GM18520 (cell line): ENCODE data around the gene PTPN3.
"Not testable (repeated sequence)": the region's sequence is repeated elsewhere in the genome, so short reads cannot be mapped to it uniquely, and the experiment has no call there.

Experiments used
- ATAC-seq: cut with Tn5 transposase; IDR thresholded peaks from one replicate; pipeline ENCODE4 v1.9.1; 2021; ENCODE audit not compliant: unreplicated experiment

Gene PTPN3

DNA sequence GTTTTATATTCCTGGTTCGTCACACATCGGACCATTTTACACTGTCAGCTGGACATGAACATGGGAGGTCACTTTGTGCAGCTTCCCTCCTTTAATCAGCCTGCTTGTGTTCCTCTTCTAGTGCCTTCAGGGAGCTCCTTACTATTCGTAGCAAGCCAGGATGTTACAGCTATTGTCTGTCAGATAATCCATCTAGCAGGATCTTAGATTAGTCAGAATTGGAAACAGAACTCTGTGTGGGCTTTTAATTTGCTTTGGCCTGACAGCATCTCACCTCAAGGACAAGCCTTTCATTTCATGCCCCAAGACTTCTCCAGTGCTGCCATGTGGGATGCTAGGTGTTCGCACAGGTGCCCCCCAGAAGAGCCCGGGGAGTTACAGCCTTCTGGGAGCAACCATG lies 147.1 kb downstream of the PTPN3 start:
- no peak for ATAC-seq

DNA sequence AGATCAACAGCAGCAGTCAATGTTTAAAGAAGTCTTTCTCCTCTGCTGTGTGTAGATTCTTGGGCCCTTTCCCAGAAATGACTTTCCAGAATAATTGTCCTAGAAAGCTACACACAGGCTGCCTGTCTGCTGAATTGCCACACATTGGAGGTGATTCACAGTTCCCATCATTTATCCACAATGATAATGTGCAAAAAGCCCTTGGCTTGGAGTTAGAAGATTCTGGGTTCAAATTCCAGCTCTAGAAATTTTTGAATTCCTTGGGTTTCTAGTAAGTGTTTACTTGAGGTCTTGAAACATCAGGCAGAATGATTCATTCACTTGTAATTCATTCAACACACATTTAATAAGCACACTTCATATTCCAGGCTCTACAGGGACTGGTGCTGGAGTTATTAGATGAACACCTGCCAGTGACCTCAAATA lies 148.7 kb downstream of the PTPN3 start:
- ATAC-seq: no peak

DNA sequence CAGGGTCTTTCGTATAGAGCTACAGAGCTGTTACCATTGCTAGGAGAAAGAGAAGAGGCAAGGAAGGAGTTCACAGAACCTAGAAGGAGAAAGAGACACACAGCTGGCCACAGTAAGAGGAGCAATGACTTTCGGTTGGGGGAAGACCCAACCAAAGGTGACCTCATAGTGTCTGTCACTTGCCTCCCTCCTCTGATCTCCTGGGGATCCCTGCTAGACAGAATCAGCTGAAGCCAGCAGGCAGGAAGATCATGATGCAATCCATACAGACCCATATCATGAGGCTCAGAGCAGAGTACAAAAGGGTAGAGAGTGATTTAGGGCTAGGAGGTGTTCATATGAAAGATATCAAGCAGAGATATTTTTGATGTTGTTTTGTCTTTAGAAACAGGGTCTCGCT lies 151.2 kb downstream of the PTPN3 start:
- no peak for ATAC-seq

- no peak for ATAC-seq
These were observed 153.2 kb downstream of the PTPN3 start for GRCh38 chr9:109344866-109345265.

DNA sequence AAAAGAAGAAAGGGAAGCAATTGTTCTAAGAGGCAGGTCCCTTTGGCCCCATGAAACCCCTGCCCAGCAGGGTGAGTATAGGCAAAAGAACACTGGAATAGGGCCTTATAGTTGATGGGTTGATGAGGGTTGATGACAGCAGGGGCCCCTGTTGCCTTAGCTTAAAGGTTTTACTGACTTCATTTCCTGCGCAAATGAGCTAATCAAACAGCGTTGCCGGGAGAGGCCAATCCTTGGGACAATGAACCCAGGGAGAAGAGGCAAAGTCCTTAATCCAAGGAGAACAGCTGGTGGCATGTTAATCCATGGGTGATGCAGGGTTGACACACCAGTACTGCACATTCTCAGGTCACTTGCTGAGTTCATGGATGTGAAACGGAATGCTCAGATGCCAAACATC lies 155.2 kb downstream of the PTPN3 start:
- no peak for ATAC-seq

DNA sequence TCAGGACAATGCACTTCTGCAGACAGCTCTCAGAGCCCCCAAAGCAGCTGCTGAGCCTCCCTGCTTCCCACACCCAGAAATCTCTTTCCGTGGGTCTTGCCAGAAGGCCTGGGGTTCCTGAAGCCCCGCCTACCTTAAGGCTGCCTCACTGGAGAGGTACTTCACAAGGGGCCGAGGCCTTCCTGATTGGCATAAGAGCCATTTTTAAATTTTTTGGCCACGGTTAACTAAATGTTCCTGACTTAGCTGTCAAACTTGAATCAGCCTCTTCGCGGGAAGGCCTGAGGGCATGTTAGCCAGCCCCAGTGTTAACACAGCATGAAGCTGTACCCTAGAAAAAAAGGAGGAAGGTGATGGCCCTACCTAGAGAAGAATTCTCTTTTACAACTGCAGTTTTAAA lies 156.5 kb downstream of the PTPN3 start:
- no peak for ATAC-seq

- not testable (repeated sequence) for ATAC-seq
These were observed 157.1 kb downstream of the PTPN3 start for GRCh38 chr9:109340979-109341378.

- no peak for ATAC-seq
These were observed 161.7 kb downstream of the PTPN3 start for GRCh38 chr9:109336409-109336808.

GRCh38 chr9:109335929-109336328 lies 162.2 kb downstream of the PTPN3 start:
- ATAC-seq: no peak

- no peak for ATAC-seq
These were observed 163.0 kb downstream of the PTPN3 start for GRCh38 chr9:109335121-109335520.

DNA sequence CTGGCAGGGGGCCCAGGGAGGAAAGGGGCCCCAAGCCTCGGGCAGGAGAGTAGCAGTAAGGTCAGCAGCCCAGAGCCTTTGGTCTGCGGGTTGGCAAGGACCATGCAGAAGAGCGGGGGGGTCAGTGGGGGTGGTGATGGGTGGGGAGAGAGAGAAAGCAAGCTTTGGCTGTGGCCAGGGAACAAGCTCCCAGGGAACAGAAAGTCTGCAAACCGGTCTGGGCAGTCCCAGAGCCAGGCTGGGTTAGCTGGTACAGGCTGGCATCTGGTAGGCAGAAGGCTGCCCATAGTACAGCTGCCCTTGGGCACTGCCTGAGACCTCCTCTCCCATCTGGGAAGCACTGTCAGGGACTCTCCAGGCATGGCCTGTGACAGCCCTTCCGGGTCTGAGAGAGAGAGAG lies 166.8 kb downstream of the PTPN3 start:
- ATAC-seq: no peak

DNA sequence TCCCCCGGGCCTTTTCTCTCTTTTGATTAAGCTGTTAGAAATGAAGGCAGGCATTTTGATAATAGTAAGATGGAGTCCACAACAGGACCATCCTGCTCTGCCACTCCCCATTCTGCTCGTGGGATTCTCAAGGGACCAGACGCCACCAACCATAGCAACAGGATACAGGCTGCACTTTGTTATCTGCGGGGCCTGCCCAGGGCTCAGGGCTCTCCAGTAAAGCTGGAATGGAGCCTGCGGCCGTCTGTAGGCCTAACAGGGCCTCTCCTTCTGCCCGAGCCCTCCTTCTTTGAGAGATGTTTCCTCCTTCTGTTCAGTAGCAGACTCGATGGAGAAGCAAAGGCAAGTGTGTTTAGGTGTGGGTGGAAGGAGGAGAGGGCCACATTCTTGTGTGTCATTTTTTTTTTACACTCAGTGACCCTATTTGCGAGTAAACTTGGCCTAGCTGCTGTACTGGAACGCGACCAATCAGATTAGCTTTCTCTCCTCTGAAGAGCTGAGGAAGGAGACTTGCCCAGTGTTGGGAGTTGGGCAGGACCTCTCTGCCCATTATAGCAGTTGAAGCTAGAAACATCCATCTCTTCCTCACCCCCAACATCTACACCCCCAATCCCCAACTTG lies 168.4 kb downstream of the PTPN3 start:
- no peak for ATAC-seq

DNA sequence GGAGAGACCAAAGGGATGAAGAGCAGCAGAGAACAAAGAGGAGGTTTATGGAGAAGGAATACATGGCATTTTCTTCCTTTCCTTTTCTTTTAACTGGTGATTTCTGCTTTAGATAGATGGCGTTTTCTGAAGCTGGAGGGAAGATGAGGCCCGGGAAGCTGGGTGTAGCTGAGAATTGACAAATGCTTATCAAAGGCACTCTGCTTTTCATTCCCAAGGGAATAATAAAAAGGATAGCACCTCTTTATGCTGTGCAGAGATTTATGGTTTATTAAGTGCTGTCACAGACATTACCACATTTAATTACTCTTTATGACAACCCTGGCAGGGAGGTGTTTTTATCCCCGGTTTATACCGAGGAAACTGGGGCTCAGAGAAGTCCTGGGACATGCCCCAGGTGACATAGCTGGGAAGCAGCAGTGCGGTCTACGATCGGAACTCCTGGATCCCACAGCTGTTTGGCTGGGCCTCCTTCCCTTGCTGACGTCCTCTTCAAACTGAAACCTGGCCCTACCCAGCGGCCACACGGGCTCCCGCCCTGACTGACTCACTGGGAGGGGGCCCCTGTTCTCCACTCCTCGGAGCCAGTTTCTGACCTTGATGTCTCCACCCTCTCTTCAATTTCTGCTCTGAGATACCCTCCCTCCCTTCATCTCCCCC lies 169.0 kb downstream of the PTPN3 start:
- no peak for ATAC-seq
